Measurements from ENCODE around the gene TOMM40L.

DNA sequence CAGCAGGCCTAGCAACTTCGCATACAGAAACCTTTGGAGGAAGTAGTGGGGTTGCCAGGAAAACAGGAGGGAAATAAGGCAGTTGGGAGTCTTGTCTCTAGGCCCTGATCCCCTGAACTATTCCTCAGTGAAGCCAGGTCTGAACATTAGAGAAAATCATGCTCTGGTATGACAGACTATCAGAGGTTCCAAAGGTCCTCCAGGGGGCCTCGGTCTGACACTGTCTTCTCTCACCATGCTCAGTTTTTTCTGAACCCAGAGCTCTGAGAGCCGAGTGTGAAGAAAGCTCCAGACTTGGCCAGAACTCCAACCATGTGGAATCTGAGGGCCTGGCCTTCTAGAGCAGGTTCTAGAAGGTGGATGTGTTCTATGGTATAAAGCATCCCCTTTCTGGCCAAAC is 4.0 kb downstream of the TOMM40L start:
- TF ChIP-seq CTCF (IDR thresholded peaks at IDR 0.05) (no peak; the same call in 1 of the 2 replicates), REST (IDR thresholded peaks at IDR 0.05; ENCODE audit: insufficient read depth in 1 of 2, low read depth in 2 of 2, low read length in 1 of 2) (no peak)

Data from Panc1 (cell line).